Body of pancreas (tissue), 4 donors: ENCODE results near the gene IL22RA1. TPM values are rescaled to one million over a fixed set of nuclear protein-coding genes. Genes with fewer than 3 reads are reported as not detected.
A peak's percentile ranks its signal among the peaks of the same experiment; 100 is the strongest.

Experiments used
- ATAC-seq: fragments of 150-250 bp; one replicate; pipeline ENCODE4 v1.9.1; 2016
- DNase-seq, 4 donors: peaks; one replicate each; pipeline ENCODE4 v3.0.0-alpha.2; 2019
- H3K27ac ChIP-seq, 4 donors: fragments of 200-600 bp; sonication (generic); 1 replicate in 3 of 4; 2 replicates in 1 of 4; pipeline versions ENCODE4 v1.5.1 to v1.6.1; 2016 to 2019; ENCODE audit warnings: mild to moderate bottlenecking in 1 of 4, mixed read lengths in 1 of 4, moderate library complexity in 1 of 4
- H3K27me3 ChIP-seq, 2 donors: fragments of 200-600 bp; sonication (generic); one replicate each; pipeline ENCODE4 v1.6.0; 2016; ENCODE audit warnings: mild to moderate bottlenecking in 1 of 2
- H3K36me3 ChIP-seq, 2 donors: fragments of 200-600 bp; sonication (generic); replicated peaks in 1 of 2; 2 replicates each; pipeline ENCODE4 v1.5.1; 2016; ENCODE audit warnings: low read depth in 2 of 2; ENCODE audit not compliant: insufficient read depth in 1 of 2
- H3K4me1 ChIP-seq: fragments of 200-600 bp; sonication (generic); one replicate; pipeline ENCODE4 v1.6.0; 2016
- H3K4me3 ChIP-seq, 2 donors: fragments of 200-600 bp; sonication (generic); 1 replicate in 1 of 2; 2 replicates in 1 of 2; pipeline ENCODE4 v1.5.1; 2016 to 2019
- H3K9me3 ChIP-seq, 3 donors: fragments of 200-600 bp; sonication (generic); 1 replicate in 2 of 3; 2 replicates in 1 of 3; pipeline ENCODE4 v1.5.1; 2016
- CTCF ChIP-seq, 7 experiments: fragments of 450-650 bp in 4 of 7; fragments of 200-600 bp in 3 of 7; sonication (generic) in 3 of 7; IDR thresholded peaks; one replicate each; pipeline ENCODE4 v1.5.1; 2016 to 2019; ENCODE audit warnings: antibody characterized with exemption in 7 of 7
- POLR2A ChIP-seq, 3 donors: fragments of 450-650 bp; IDR thresholded peaks; one replicate each; pipeline ENCODE4 v1.6.1; 2016; ENCODE audit warnings: antibody characterized with exemption in 3 of 3, mild to moderate bottlenecking in 2 of 3
- WGBS, 2 donors: methylation state at CpG; one replicate each; pipeline ENCODE4 v1.1.5; 2017; 5-methylcytosine and 5-hydroxymethylcytosine counted together
- intact Hi-C: fragments of 100-400 bp; cut with DNase I; formaldehyde crosslinking; loops from one replicate; pipeline ENCODE4 v1.15.1; 2023
- total RNA-seq, 2 donors: library from RNA; depleted of rRNA; stranded (reverse); fragments of >200 nt; gene quantifications; one replicate each; pipeline ENCODE4 v1.1.0, GENCODE V29; 2016

The IL22RA1 gene
- total RNA-seq, 2 donors from 2014 or later: 49.1 to 133 TPM

GRCh38 chr1:24150234-24151174, 7.6 kb upstream of the IL22RA1 start:
- TF ChIP-seq CTCF (IDR thresholded peaks at IDR 0.05): peak; percentile 71 to 91 (median 89)
- TF ChIP-seq POLR2A (IDR thresholded peaks at IDR 0.05): peak in 1 of 3 donors; percentile 31
- intact Hi-C loops: loop anchor here (10.0 kb wide), 1 partner anchor 76 kb away; no protein-coding TSS in a partner anchor
- Histone ChIP-seq H3K27me3 (no peaks in the 10 kb centered on the region), H3K36me3 (no peaks in the 10 kb centered on the region), H3K4me1 (peaks cover 25% of the 10 kb centered on the region), H3K27ac (peak overlapping the region in 3 of 4 donors; percentile 26 to 55 (median 53)), H3K4me3 (no peak overlapping the region), H3K9me3 (no peaks in the 10 kb centered on the region)
- DNase-seq: peak; percentile 92 to 95 (median 94)
- ATAC-seq: peak; percentile 92
- 7 to 10% methylated on average over 28 to 36 of the region's 36 CpGs for WGBS, 2 donors

- Histone ChIP-seq H3K4me3 (no peak overlapping the region), H3K27me3 (no peaks in the 10 kb centered on the region), H3K9me3 (no peaks in the 10 kb centered on the region), H3K4me1 (peaks cover 18% of the 10 kb centered on the region), H3K36me3 (no peaks in the 10 kb centered on the region), H3K27ac (peak overlapping the region in 1 of 4 donors; percentile 55)
- peak in 2 of 4 donors; percentile 22 to 47 for DNase-seq
- ATAC-seq: peak; percentile 6
- intact Hi-C loops: loop anchor here (10.0 kb wide), 1 partner anchor 75 kb away; no protein-coding TSS in a partner anchor
- WGBS, 2 donors: 38% methylated on average over 5 of the region's 5 CpGs
- TF ChIP-seq POLR2A (IDR thresholded peaks at IDR 0.05) (no peak), CTCF (IDR thresholded peaks at IDR 0.05) (no peak)
Observed at GRCh38 chr1:24149866-24150233, 6.9 kb upstream of the IL22RA1 start.

GRCh38 chr1:24147816-24148215, 4.9 kb upstream of the IL22RA1 start:
- Histone ChIP-seq H3K4me1 (peaks cover 32% of the 10 kb centered on the region), H3K9me3 (no peaks in the 10 kb centered on the region), H3K36me3 (no peaks in the 10 kb centered on the region), H3K4me3 (no peak overlapping the region), H3K27ac (no peak overlapping the region), H3K27me3 (no peaks in the 10 kb centered on the region)
- 70 to 71% methylated on average over 5 to 6 of the region's 6 CpGs for WGBS, 2 donors
- DNase-seq (no peak), ATAC-seq (no peak)
- no peak for TF ChIP-seq POLR2A (IDR thresholded peaks at IDR 0.05)
- TF ChIP-seq CTCF (IDR thresholded peaks at IDR 0.05): no peak
- intact Hi-C loops: no loop called here

- intact Hi-C loops: no loop called here
- Histone ChIP-seq H3K36me3 (no peaks in the 10 kb centered on the region), H3K4me3 (no peak overlapping the region), H3K9me3 (no peaks in the 10 kb centered on the region), H3K4me1 (peaks cover 32% of the 10 kb centered on the region), H3K27me3 (no peaks in the 10 kb centered on the region), H3K27ac (no peak overlapping the region)
- TF ChIP-seq POLR2A (IDR thresholded peaks at IDR 0.05) (no peak), CTCF (IDR thresholded peaks at IDR 0.05) (no peak)
- ATAC-seq: no peak
- DNase-seq: no peak
- WGBS, 2 donors: 91 to 95% methylated on average over 9 of the region's 9 CpGs
Observed at GRCh38 chr1:24147194-24147593, 4.3 kb upstream of the IL22RA1 start.
